Heart left ventricle (tissue), 13 donors: Measurements from ENCODE around the gene PTPRH.

Experiments
- CTCF ChIP-seq, 12 donors: fragments of 200-600 bp; sonication (generic) in 4 of 12; IDR thresholded peaks; one replicate each; pipeline versions ENCODE4 v1.5.0 to v1.8.0; 2018 to 2022; ENCODE audit warnings: antibody characterized with exemption in 12 of 12, mild to moderate bottlenecking in 5 of 12
- POLR2A ChIP-seq, 2 donors: fragments of 450-650 bp; IDR thresholded peaks; one replicate each; pipeline ENCODE4 v1.6.1; 2017; ENCODE audit warnings: antibody characterized with exemption in 2 of 2, mild to moderate bottlenecking in 2 of 2, moderate library complexity in 2 of 2
- donor health status: ischemic (EF 13 %, LVEDD 7.1; RV severe dilation, severe dysfunction).
- donor health status: DM: no; HTN: yes; CAD: no.
- donor health status: DM: no; HTN: no; CAD: no.
- donor health status: ischemic (EF 25% LVEDD 6.9; RV normal size, moderate dysfunction).
- donor health status: ischemic (EF 25% LVEDD 5.7; RV mildly dilated, moderate dysfunction).
- donor health status: ischemic (EF 35%, LVEDD 5.7; RV mildly dilated, moderate dysfunction).
- donor health status: nonischemic (EF 11% LVEDD 7.7; RV severe dilation, severe dysfunction).
- donor health status: DM: yes; HTN: yes; CAD: no.
- donor health status: PGD.
- donor health status: ischemic (EF 29% LVEDD 5.4; RV normal size, mild dysfunction).
- donor health status: nonischemic (EF 23%, LVEDD 6.1; RV moderate dilation, normal function).

- TF ChIP-seq CTCF (IDR thresholded peaks at IDR 0.05) (no peak), POLR2A (IDR thresholded peaks at IDR 0.05) (no peak)
These were observed 21.0 kb upstream of the PTPRH start for GRCh38 chr19:55230329-55230728.
